Cerebellar nuclear complex (tissue), 1 donor: ENCODE results near the gene CPHXL2.

ENCODE experiments used
- DNase-seq, 2 experiments: peaks; one replicate each; lab custom pipeline; 2025; lab: John Stamatoyannopoulos, UW

The CPHXL2 gene

DNA sequence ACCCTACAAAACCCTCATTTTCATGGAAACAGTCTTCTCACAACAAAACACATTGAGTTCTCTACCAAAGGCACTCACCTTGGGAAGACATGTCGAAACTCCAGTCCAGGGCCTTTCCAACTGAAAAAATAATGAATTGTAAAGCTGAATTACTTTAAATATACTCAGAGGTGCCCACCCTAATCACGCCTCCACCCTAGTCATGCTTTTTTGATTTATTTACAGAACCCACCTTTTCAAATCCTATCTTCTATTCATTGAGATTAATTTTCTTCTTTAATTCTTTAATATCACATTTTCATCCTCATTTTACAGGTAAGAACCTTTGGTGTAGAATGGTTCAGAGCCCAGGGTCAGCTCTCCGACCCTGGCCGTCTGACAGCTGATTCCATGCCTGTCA is at the start of gene CPHXL2:
CPHXL2 (minus strand) TSS at position 101 of the 400 bp plus-strand sequence; CDS start at position 91, 10 bp downstream.
- no peak for DNase-seq

DNA sequence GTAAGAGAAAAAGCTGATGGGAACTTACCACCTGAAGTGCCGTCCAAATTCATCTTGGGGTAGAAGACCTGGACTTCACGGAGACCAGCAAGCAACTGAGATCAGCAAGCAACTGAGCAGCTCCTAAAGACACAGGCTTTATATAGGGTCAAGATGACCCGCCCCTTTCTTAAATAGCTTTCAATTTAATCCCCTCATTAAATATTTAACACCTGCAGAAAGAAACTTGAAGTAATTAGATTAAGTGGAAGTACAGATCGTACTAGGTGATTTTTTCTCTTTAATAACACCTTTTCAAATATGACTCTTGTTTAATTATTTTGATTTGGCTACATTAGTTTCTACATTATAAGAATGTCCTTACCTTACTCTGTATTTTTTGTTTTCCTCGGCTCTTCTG is 49.6 kb upstream of the CPHXL2 start, which contains the start of gene CPHXL:
CPHXL (minus strand) TSS at position 101 of the 400 bp plus-strand sequence; CDS start at position 53, 48 bp downstream.
- no peak for DNase-seq

DNA sequence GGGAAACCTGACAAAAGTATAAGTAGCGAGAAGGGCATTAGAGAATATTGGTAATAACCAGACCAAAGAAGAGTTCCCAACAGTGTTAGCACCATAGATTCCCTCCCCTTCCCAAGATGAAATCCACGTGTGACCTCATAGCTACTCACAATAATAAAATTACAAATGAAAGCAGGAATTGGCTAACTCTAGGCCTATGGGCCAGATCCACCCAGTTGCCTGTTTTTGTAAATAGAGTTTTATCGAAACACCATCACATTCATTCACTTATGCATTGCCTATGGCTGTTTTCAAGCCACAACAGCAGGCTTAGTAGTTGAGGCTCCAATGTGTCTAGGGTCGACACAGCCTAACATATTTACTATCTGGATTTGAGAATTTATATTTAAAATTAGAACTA is 41.6 kb upstream of the CPHXL2 start:
- DNase-seq: no peak

DNA sequence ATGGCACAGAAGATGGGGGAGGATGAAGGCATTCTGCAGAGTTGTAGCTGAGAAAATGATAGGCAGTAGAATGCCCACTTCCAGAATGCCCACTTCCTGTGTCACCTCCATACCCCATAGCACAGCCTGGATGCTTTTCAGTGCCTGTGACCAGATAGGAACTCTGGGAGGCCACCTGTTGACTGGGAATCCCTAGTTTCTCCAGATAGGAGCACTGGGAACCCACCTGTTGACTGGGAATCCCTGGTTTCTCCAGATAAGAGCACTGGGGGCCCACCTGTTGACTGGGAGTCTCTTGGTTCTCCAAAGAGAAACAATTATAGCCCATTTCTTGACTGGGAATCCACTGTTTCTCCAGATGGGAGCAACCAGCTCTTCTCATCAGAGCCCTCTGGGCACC is 37.9 kb upstream of the CPHXL2 start:
- no peak for DNase-seq

DNA sequence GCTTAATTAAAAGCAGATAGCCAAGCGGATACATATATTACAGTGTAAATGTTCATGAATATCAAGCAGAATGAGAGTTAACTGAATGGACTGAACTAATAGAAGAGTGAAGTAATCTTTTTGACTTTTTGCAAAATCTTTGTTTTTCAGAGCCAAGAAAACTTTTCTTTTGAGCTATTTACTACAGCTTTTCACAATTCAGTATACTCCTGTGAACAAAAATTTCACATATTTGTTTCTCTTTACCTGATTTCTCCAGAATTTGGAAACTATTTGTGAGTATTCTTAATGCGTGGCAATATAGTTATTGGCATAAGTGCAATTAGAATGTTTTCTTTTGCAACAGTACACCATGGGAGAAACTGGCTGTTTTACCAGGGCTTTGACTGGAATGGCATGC is 33.5 kb upstream of the CPHXL2 start:
- no peak for DNase-seq

DNA sequence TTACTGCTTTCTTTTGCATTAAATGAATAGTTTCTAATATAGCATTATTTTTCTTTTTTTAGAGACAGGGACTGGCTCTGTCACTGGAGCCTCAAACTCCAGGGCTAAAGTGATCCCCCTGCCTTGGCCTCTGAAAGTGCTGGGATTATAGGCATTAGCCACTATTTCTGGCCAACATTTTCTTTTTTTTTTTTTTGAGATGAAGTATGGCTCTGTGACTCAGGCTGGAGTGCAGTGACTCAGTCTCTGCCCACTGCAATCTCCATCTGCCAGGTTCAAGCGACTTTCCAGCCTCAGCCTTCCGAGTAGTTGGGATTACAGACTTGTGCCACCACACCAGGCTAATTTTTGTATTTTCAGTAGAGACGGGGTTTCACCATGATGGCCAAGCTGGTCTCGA is 26.5 kb upstream of the CPHXL2 start:
- no peak for DNase-seq

DNA sequence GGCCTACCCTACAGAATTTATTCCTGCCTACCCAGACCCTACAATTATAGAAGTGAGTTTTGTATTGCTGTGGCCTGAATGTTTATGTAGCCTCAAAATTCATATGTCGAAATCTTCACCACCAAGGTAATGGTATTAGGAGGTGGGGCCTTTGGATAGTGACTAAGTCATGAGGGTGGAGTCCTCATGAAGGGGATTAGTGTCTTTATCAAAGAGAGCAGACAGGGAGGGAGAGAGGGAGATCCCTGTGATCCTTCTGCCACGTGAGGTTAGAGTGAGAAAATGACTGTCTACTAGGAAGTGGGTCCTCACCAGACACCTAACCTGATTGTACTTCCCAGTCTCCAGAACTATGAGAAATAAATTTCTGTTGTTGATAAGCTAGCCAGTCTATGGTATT is 25.4 kb upstream of the CPHXL2 start:
- DNase-seq: no peak

DNA sequence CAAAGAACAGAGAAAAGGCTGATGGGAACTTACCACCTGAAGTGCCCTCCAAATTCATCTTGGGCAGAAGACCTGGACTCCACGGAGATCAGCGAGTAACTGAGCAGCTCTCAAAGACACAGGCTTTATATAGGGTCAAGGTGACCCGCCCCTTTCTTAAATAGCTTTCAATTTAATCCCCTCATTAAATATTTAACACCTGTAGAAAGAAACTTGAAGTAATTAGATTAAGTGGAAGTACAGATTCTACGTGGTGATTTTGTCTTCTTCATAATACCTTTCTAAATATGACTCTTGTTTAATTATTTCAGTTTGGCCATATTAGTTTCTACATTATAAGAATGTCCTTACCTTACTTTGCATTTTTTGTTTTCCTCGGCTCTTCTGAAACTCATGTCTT is 24.6 kb upstream of the CPHXL2 start, which contains the start of gene DUXB:
DUXB (minus strand) TSS at position 101 of the 400 bp plus-strand sequence; CDS start at position 58, 43 bp downstream.
- no peak for DNase-seq

DNA sequence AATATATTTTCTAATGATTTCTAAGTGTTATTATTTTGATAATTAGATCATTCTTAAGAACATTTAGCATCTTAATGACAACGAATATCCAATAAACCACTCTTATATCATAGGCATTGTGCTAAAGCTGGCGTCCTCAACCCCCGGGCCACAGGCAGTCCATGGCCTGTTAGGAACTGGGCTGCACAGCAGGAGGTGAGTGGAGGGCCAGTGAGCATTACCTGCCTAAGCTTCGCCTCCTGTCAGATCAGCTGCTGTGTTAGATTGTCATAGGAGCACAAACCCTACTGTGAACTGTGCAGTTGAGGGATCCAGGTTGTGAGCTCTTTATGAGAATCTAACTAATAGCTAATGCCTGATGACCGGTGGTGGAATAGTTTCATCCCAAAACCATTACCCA is 20.8 kb upstream of the CPHXL2 start:
- DNase-seq: no peak

DNA sequence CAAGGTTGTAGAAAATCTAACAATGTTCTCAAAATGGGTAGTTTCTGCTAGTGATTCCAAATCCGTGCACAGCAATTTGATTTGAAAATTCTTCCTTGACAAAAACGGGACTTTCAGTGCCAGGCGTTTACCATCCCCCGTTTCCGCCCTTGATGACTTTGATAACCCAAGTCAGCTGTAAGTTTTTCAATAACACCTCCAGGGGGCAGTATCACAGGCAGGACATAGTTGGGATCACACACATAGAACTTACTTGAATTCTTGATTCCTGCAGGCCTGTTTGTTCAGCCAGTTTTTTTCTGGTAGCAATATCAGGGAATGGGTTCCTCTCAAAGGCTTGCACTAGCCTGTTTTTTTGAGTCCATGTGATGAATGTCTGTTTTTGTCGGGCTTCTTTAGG is 18.9 kb upstream of the CPHXL2 start:
- no peak for DNase-seq

DNA sequence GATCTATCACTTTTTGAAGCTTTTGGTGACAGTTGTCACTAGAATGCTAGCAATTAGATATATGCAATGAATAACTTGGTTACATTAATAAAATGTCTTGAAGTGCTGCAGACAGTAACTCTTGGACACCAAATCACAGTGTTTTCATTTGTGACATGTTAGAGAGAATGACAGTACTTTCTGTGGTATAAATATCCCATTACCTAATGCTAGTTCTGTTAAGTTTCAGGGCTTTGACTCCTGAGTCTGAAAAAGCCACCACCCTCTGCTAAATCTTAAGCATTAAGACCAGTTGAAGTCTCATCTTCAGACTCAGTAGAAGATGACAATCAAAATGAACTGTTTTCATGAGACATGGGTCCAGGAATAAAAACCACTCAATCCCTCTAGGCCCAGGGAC is 10.6 kb upstream of the CPHXL2 start:
- DNase-seq: no peak

DNA sequence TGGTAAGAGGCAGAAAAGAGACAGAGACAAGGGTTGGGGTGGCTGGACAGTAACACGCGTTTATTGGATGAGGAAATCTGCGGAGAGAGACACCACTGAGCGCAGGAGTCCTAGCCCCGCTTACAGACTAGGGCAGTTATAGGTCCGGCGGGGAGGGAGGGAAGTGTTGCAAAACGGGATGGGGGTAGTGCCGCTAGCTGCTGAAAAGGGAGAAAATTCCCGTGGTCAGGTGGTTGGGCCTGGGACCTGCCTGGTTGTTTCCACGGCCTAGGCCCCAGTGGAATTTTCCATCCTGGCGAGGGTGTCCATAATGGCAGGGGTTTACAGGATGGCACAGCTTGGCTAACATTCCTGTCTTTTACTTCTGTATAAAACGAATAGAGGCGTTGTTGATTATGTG is 5.5 kb upstream of the CPHXL2 start:
- no peak for DNase-seq

DNA sequence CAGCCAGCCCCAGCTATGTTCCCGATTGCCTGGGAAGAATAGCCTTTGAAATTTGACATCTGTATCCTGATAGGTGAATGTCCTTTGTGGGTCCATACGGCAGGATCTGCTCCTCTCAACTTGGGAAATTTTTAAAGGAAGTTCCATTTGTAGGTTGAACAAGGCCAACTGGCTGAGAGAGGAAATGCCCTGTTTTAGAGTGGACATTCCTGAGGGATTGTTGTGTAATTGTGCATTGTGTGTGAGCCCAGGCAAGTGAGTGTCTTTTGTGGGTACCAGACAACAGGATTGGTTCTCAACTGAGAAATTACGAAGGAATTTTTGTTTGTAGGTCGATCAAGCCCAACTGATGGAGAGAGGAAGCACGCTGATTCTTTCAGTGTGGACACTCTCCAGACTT is 2.6 kb upstream of the CPHXL2 start:
- DNase-seq: no peak

DNA sequence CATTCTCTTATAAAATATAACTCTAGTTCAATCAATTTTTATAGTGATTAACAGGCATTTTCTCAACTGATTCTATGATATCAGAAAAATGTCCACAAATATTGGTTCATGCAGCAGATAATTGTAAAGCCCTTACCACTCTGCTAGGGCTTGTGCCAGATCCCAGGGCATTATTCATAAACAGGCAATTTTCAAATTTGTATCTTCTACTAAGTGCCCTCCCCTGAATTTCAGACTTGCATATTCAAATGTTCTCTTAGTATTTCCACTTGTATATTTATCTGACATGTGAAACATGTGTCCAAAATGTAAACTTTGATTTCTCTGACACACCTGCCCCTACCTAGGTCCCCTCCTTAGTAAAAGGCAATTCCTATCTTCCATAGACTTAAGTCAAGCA is 9.3 kb downstream of the CPHXL2 start:
- DNase-seq: no peak

DNA sequence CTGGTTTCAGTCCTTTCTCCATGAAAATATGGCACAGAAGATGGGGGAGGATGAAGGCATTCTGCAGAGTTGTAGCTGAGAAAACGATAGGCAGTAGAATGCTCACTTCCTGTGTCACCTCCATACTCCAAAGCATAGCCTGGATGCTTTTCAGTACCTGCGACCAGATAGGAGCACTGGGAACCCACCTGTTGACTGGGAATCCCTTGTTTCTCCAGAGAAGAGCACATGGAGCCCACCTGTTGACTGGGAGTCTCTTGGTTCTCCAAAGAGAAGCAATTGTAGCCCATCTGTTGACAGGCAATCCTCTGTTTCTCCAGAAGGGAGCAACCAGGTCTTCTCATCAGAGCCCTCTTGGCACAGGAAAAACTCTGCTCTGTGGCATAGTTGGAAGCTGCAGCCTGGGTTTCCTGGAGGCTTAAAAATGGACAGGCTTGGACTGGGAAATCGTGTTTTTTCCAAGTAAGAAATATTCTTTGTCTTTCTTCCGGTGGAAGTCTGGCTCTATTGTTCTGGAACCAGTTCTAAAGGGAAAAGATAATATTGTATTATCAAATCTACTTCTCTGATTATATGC is 16.0 kb downstream of the CPHXL2 start:
- DNase-seq: no peak

DNA sequence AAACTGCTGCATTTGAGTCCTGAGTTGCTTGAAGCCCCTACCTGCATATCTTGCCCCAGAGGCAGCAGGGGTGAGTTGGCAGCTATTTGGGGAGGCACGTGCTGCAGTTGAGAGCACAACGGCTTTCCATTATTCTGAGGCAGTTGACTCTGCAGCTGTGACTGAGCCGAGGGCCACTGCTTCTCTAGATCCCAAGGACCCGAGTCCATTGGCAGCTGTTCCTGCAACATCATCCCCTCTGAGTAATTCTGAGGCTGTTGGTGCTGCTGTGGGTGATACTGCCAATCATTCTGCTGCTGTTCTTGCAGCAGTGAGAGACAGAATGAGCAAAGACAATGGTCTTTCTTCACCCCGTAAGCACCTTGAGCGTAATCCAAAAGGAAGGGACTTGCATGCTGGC is 16.5 kb downstream of the CPHXL2 start:
- no peak for DNase-seq

DNA sequence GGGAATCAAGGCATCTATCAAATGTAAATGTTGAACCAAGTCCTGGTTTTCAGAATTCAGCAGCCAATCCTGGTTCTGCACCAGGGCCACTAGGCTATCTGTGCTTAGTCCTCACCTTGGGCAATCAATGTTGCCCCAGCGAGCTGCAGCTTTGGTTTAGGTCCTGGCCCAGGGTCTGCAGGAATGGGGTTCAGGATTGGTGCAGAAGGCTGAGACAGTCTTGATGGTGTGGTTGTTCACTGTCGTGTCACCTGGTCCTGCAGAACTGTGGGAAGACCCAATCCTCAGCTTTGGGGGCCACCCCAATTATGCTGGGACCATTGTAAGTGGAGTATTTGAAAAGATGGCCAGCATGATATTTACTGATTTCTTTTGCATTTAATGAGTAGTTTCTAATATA is 18.6 kb downstream of the CPHXL2 start:
- DNase-seq: no peak

DNA sequence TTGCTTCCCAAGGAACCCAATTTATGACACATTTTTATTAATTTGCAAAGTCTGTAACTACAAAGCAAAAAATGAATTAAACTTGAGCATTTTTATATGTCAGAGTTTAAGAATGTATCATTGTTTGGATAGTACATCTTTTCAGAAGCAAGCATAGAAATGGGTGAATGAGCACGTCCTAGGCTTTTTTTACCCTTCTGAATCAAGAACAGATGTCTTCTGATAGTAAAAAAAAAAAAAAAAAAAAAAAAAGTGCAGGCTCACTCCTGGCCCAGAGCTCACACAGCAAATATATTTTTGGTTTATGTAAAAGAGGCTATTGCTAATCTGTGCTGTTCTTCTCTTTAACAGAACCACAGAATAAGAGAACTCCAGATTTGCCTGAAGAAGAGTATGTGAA is 22.9 kb downstream of the CPHXL2 start:
- DNase-seq: no peak

DNA sequence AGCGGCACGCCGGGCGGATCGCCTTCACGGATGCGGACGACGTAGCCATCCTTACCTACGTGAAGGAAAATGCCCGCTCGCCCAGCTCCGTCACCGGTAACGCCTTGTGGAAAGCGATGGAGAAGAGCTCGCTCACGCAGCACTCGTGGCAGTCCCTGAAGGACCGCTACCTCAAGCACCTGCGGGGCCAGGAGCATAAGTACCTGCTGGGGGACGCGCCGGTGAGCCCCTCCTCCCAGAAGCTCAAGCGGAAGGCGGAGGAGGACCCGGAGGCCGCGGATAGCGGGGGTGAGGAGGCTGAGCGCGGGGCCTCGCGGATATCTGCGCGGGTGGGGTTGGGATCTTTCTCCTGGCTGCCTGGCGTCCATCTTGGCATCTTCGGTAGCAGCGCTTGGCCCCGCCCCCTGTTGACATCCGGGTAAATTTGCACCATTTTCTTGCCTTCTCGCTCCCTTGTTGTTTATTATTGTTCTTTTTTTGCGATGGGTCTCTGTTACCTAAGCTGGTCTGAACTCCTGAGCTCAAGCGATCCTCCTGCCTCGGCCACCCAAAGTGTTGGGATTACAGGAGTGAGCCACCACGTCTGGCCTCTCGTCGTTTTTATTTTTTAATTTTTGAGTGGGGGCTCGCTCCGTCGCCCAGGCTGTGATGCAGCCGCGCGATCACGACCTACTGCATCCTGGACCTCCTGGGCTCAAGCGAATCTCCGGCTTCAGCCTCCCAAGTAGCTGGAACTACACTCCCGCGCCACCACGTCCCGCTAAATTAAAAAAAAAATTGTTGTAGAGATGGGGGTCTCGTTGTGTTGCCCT is 28.3 kb downstream of the CPHXL2 start:
- peak in 1 of 2 experiments; percentile 4 for DNase-seq

DNA sequence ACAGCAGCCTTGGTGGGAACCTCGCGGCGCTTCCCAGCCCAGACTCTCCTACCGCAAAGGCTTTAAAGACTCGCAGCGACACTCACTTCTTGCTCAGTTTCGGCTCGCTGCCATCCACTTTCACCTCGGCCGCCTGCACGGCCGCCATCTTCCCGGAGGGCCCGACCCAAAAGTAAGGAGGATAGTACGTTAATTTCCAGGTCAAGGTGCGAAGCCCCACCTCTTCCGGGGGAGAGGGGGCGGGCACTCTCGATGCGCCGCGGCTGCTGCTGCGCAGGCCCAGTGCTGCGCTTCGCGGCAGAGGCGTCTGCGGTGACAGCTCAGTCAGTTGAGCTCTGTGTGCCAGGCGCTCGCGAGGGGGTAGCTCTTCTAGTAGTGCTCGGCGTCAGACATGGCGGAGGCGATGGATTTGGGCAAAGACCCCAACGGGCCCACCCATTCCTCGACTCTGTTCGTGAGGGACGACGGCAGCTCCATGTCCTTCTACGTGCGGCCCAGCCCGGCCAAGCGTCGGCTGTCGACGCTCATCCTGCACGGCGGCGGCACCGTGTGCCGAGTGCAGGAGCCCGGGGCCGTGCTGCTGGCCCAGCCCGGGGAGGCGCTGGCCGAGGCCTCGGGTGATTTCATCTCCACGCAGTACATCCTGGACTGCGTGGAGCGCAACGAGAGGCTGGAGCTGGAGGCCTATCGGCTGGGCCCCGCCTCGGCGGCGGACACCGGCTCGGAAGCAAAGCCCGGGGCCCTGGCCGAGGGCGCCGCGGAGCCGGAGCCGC is 29.1 kb downstream of the CPHXL2 start, which contains the start of the genes KARS1 and TERF2IP:
KARS1 (minus strand) TSS at position 174 of the 773 bp plus-strand sequence; CDS start at position 148, 26 bp downstream.
TERF2IP (plus strand) TSS at position 282 of the 773 bp plus-strand sequence; CDS start at position 392, 110 bp downstream.
- DNase-seq: peak; percentile 11 to 89

DNA sequence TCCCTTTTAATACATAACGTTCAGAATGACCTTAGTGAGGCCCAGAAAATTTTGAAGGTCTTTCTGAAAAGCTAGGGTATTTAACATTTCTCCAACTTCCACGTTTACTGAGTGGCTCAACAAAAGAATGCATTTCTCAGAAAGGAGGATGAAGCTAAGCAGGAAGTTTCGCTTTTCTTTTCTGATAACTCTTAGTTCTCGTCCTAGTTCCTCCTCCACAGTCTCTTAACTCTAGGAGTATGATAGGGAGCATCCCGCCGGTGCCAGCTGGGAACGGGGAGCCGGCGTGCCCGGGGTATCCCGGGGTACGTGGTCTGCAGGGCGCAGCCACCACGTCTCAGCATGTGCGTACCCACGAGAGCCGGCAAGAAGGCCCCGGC is 29.7 kb downstream of the CPHXL2 start:
- no peak for DNase-seq

DNA sequence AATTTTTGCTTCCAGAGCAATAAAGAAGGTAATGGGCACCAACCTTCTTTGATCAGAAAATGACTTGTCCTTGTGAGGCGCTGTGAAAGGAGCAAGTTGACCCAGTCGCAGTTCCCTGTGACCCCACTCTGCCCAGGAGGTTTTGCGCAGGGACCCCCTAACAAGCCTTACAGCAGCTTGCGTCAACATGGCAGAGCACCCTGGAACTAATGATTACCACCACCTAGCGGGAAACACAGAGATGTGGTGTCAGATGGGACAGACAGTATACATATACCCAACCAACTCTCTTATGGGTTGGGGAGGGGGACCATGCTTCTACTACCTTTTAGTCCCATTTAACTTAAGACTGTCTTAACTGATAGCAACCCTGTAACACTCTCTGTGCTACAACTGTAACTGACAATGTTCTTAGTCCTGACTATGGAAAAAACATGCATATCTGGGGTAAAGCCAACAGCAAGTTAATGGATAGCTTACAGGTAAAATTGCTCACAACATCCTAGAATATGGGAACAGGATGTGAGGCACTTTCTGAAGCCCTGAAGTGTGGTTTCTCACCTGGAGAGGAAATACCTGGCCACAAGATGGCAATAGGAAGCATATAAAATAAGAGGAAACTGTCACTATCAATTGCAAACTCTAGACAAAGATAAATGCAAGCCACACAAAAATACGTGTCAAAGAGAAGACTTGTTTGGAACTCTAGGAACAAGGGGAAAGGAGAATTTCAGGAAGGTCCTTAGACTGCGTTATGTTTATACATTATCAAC is 32.4 kb downstream of the CPHXL2 start:
- no peak for DNase-seq
